ENCODE results near the gene FARS2. TPM values are rescaled to one million over a fixed set of nuclear protein-coding genes. Genes with fewer than 3 reads are reported as not detected.
A peak's percentile ranks its signal among the peaks of the same experiment; 100 is the strongest.
"Not testable (repeated sequence)": the region's sequence is repeated elsewhere in the genome, so short reads cannot be mapped to it uniquely, and the experiment has no call there.

FARS2 gene
- total and polyA plus RNA-seq, 4 donors, result 16.6 to 29.0 (median 21.1) TPM

DNA sequence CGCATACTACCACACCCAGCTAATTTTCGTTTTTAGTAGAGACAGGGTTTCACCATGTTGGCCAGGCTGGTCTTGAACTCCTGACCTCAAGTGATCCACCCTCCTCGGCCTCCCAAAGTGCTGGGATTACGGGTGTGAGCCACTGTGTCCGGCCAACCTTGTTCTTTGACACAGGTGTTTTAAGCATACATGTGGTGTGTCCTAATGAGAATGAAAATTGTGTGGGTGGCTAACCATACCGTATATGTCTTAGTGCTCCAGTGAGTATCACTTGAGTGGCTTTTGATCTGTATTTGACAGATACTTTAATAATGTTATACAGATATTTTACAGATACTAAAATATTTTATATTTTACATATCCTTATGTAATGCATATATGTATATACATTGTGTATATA, 395.4 kb downstream of the FARS2 start:
- H3K4me1 ChIP-seq (ENCODE audit: control insufficient read depth, insufficient read depth, low read length); H3K4me3 ChIP-seq (ENCODE audit: low read depth, low read length); H3K36me3 ChIP-seq (ENCODE audit: control insufficient read depth, insufficient read depth, low read length); H3K27me3 ChIP-seq (ENCODE audit: control insufficient read depth, insufficient read depth, low read length); H3K9me3 ChIP-seq (ENCODE audit: control insufficient read depth, insufficient read depth, low read length); DNase-seq (ENCODE audit: low read depth in 4 of 6, low spot score in 6 of 6); H3K27ac ChIP-seq (ENCODE audit: low read depth, low read length): not testable (repeated sequence)
- WGBS (ENCODE audit: insufficient coverage), result 97% methylated on average over 4 of the region's 6 CpGs

DNA sequence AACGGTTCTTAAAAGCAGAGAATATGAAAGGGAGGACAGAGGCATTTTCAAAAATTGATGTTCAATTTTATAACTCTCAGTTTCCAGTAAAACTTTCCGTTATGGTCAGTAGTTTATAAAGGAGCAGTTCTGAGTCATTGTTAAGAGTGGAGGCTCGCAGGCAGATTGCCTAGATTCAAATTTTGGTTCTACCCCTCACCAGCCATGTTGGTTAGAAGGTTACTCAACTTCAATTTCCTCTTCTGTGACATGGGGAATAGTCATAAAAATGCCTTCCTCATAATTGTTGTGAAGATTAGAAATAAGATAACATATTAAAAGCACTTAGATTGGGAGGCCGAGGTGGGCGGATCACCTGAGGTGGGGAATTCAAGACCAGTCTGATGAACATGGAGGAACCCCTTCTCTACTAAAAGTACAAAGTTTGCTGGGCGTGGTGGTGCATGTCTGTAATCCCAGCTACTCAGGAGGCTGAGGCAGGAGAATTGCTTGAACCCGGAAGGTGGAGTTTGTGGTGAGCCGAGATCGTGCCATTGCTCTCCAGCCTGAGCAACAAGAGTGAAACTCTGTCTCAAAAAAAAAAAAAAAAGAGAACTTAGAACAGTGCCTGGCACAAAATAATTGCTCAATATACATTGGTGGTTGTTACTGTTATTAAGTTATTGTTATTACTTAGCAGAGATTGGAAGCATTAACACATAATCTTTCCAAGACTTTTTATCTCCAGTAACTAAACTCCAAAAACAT, 396.5 kb downstream of the FARS2 start:
- Histone ChIP-seq H3K9me3 (ENCODE audit: control insufficient read depth, insufficient read depth, low read length) (no peaks in the 10 kb centered on the region), H3K4me1 (ENCODE audit: control insufficient read depth, insufficient read depth, low read length) (no peaks in the 10 kb centered on the region), H3K4me3 (ENCODE audit: low read depth, low read length) (no peak overlapping the region), H3K27ac (ENCODE audit: low read depth, low read length) (no peak overlapping the region), H3K36me3 (ENCODE audit: control insufficient read depth, insufficient read depth, low read length) (no peaks in the 10 kb centered on the region), H3K27me3 (ENCODE audit: control insufficient read depth, insufficient read depth, low read length) (no peaks in the 10 kb centered on the region)
- no peak for DNase-seq (ENCODE audit: low read depth in 4 of 6, low spot score in 6 of 6)
- 100% methylated on average over 1 of the region's 9 CpGs for WGBS (ENCODE audit: insufficient coverage)

DNA sequence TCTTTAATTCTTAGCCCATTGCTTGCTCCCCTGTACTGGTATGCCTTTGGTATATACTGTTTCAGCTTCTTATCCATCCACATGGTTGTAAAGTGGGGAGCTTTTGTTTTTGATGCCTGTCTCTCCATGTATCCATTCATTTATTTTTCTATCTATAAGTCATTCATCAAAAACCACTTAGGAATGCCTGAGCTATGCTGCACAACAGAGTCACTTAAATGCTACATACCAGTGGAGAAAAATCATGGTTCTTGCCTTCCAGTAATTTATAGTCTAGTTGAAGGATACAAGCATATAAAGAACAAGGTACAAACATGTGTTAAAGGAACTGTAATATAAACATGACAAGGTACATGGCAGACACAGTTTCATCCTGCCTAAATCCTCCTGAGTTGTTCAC, 398.2 kb downstream of the FARS2 start:
- Histone ChIP-seq H3K27ac (ENCODE audit: low read depth, low read length) (no peak overlapping the region), H3K4me3 (ENCODE audit: low read depth, low read length) (no peak overlapping the region), H3K36me3 (ENCODE audit: control insufficient read depth, insufficient read depth, low read length) (no peaks in the 10 kb centered on the region), H3K9me3 (ENCODE audit: control insufficient read depth, insufficient read depth, low read length) (no peaks in the 10 kb centered on the region), H3K4me1 (ENCODE audit: control insufficient read depth, insufficient read depth, low read length) (peaks cover 11% of the 10 kb centered on the region), H3K27me3 (ENCODE audit: control insufficient read depth, insufficient read depth, low read length) (no peaks in the 10 kb centered on the region)
- DNase-seq (ENCODE audit: low read depth in 4 of 6, low spot score in 6 of 6), result no peak

DNA sequence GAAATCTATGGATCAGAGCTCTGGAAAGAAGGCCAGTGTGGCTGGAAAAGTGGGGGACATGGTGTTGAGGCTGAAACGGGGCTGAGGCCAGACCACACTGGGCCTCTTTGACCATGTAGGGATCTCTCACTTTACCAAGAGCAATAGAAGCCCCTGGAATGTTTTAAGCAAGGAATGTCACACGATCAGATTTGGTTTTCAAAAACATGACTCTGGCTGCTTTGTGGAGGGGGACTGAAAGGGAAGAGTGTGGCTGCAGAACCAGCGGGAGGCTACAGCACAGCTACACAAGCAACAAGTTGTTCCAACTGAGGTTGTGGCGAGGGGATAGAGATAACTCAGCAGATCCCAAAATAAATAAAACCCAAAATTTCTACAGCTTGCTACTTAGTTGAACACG, 399.5 kb downstream of the FARS2 start:
- Histone ChIP-seq H3K4me3 (ENCODE audit: low read depth, low read length) (no peak overlapping the region), H3K4me1 (ENCODE audit: control insufficient read depth, insufficient read depth, low read length) (peaks cover 15% of the 10 kb centered on the region), H3K36me3 (ENCODE audit: control insufficient read depth, insufficient read depth, low read length) (no peaks in the 10 kb centered on the region), H3K27me3 (ENCODE audit: control insufficient read depth, insufficient read depth, low read length) (no peaks in the 10 kb centered on the region), H3K27ac (ENCODE audit: low read depth, low read length) (no peak overlapping the region), H3K9me3 (ENCODE audit: control insufficient read depth, insufficient read depth, low read length) (no peaks in the 10 kb centered on the region)
- 40% methylated on average over 2 of the region's 5 CpGs for WGBS (ENCODE audit: insufficient coverage)
- no peak for DNase-seq (ENCODE audit: low read depth in 4 of 6, low spot score in 6 of 6)

DNA sequence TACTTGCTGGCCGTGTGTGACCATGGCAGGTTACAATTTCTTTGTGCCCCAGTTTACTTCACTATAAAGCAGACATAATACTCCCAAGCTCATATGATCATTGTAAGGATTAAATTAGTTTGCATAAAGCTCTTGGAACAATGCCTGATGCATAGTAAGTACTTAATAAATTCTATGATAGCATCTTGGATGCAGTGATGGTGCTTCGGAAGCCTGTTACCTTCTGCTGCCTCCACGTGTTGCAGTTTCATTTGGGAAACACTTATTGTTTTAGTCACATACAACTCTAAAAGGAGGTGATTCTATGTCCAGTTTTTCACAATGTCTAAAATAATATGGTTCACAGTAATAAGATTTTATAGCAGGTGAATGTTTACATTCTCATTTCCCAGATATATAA, 401.5 kb downstream of the FARS2 start:
- Histone ChIP-seq H3K9me3 (ENCODE audit: control insufficient read depth, insufficient read depth, low read length) (no peaks in the 10 kb centered on the region), H3K4me3 (ENCODE audit: low read depth, low read length) (no peak overlapping the region), H3K27ac (ENCODE audit: low read depth, low read length) (no peak overlapping the region), H3K4me1 (ENCODE audit: control insufficient read depth, insufficient read depth, low read length) (peaks cover 15% of the 10 kb centered on the region), H3K27me3 (ENCODE audit: control insufficient read depth, insufficient read depth, low read length) (no peaks in the 10 kb centered on the region), H3K36me3 (ENCODE audit: control insufficient read depth, insufficient read depth, low read length) (no peaks in the 10 kb centered on the region)
- WGBS (ENCODE audit: insufficient coverage), result no CpG with 5 or more reads among the region's 3 CpGs
- DNase-seq (ENCODE audit: low read depth in 4 of 6, low spot score in 6 of 6), result peak in 2 of 6 donors; percentile 10 to 56

DNA sequence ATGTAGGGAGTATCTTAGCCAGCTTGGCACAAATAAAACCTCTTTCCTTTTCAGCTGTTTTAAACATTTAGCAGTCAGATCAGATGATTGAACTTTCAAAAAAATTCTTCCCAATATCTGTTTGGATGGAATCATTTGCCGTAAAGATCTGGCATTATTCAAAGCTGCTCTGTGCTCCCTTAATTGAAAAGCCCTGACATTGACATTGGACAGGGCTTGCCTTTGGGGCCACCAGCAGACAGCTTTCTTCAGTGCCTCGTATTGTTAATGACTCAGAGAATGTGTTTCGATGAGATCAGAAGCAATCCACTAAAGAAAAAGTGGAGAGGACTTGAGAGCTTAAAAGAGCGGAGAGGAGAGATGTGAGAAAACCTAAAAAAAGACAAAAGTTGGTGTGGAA, 401.9 kb downstream of the FARS2 start:
- 64% methylated on average over 4 of the region's 4 CpGs for WGBS (ENCODE audit: insufficient coverage)
- Histone ChIP-seq H3K27ac (ENCODE audit: low read depth, low read length) (peak overlapping the region; percentile 11), H3K36me3 (ENCODE audit: control insufficient read depth, insufficient read depth, low read length) (no peaks in the 10 kb centered on the region)

DNA sequence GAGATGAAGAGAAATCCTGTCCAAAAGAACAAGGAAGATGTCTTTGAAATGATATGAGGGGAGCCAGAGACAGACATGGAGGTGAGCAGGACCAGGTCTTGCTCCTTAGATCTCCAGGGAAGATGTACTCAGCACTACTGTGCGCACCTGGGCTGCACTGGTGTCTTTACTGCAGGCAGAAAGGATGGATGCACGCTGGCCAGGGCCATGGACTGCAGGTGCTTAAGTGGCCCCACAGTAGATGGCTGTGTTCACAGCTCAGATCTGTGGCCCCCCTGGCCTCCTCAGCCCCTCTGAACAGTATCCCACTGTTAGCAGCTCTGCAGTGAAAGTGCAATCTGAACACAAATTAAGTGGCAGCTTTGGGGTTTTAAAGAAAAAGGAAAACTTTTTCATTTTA, 402.4 kb downstream of the FARS2 start:
- WGBS (ENCODE audit: insufficient coverage), result 80% methylated on average over 2 of the region's 2 CpGs
- H3K4me3 ChIP-seq (ENCODE audit: low read depth, low read length), result no peak overlapping the region
- H3K9me3 ChIP-seq (ENCODE audit: control insufficient read depth, insufficient read depth, low read length), result no peaks in the 10 kb centered on the region
- DNase-seq (ENCODE audit: low read depth in 4 of 6, low spot score in 6 of 6), result peak in 1 of 6 donors; percentile 35
- no peaks in the 10 kb centered on the region for H3K27me3 ChIP-seq (ENCODE audit: control insufficient read depth, insufficient read depth, low read length)
- peak overlapping the region; percentile 11 for H3K27ac ChIP-seq (ENCODE audit: low read depth, low read length)
- no peaks in the 10 kb centered on the region for H3K36me3 ChIP-seq (ENCODE audit: control insufficient read depth, insufficient read depth, low read length)
- H3K4me1 ChIP-seq (ENCODE audit: control insufficient read depth, insufficient read depth, low read length), result peaks cover 15% of the 10 kb centered on the region

More for the DNA sequence above, 401.9 kb downstream of the FARS2 start:
- no peaks in the 10 kb centered on the region for H3K9me3 ChIP-seq (ENCODE audit: control insufficient read depth, insufficient read depth, low read length)
- H3K27me3 ChIP-seq (ENCODE audit: control insufficient read depth, insufficient read depth, low read length), result no peaks in the 10 kb centered on the region
- DNase-seq (ENCODE audit: low read depth in 4 of 6, low spot score in 6 of 6), result peak in 1 of 6 donors; percentile 22
- no peak overlapping the region for H3K4me3 ChIP-seq (ENCODE audit: low read depth, low read length)
- peaks cover 15% of the 10 kb centered on the region for H3K4me1 ChIP-seq (ENCODE audit: control insufficient read depth, insufficient read depth, low read length)

DNA sequence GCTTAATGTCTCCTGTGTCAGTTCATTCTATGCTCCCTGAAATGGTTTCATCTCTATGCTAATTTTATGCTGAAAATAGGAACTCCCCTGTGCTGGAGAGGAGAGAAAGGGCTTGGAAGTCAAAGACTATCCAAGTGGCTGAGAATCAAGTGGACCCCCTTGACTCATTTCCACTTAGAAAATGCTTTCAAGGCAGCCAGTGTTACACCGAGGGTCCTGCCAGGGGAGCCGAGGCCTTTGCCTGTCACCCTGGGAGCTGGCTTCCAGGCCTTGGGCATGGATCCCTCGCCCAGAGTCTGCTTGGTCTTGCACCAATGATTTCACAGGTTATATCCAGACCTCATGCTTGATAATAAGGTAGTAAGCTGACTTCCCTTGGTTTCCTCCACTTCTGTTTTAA, 402.8 kb downstream of the FARS2 start:
- H3K36me3 ChIP-seq (ENCODE audit: control insufficient read depth, insufficient read depth, low read length), result no peaks in the 10 kb centered on the region
- no peak overlapping the region for H3K27ac ChIP-seq (ENCODE audit: low read depth, low read length)
- peaks cover 15% of the 10 kb centered on the region for H3K4me1 ChIP-seq (ENCODE audit: control insufficient read depth, insufficient read depth, low read length)
- no peaks in the 10 kb centered on the region for H3K27me3 ChIP-seq (ENCODE audit: control insufficient read depth, insufficient read depth, low read length)
- 60% methylated on average over 2 of the region's 3 CpGs for WGBS (ENCODE audit: insufficient coverage)
- DNase-seq (ENCODE audit: low read depth in 4 of 6, low spot score in 6 of 6), result peak in 1 of 6 donors; percentile 53
- no peak overlapping the region for H3K4me3 ChIP-seq (ENCODE audit: low read depth, low read length)
- no peaks in the 10 kb centered on the region for H3K9me3 ChIP-seq (ENCODE audit: control insufficient read depth, insufficient read depth, low read length)

DNA sequence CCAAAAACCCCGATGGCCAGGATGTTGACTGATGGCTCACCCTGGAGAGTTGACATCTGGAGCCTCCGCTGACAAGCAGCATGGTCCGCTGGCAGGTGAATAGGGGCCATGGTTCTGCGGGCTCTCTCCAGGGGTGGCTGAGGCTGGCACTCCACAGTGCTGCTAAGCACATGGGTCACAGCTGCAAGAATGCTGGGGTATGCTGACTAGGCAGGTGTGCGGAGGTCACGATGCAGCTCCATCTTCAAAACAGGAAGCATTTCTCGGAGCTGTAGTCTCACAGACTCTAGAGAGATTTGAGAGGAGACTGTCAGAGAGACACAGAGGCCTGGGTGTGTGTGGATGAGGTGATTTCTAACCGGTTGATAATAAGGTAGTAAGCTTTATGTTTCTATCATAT, 403.9 kb downstream of the FARS2 start:
- 64% methylated on average over 6 of the region's 8 CpGs for WGBS (ENCODE audit: insufficient coverage)
- Histone ChIP-seq H3K4me1 (ENCODE audit: control insufficient read depth, insufficient read depth, low read length) (peaks cover 15% of the 10 kb centered on the region), H3K4me3 (ENCODE audit: low read depth, low read length) (no peak overlapping the region), H3K27me3 (ENCODE audit: control insufficient read depth, insufficient read depth, low read length) (no peaks in the 10 kb centered on the region), H3K9me3 (ENCODE audit: control insufficient read depth, insufficient read depth, low read length) (no peaks in the 10 kb centered on the region), H3K36me3 (ENCODE audit: control insufficient read depth, insufficient read depth, low read length) (no peaks in the 10 kb centered on the region), H3K27ac (ENCODE audit: low read depth, low read length) (no peak overlapping the region)
- DNase-seq (ENCODE audit: low read depth in 4 of 6, low spot score in 6 of 6), result no peak

DNA sequence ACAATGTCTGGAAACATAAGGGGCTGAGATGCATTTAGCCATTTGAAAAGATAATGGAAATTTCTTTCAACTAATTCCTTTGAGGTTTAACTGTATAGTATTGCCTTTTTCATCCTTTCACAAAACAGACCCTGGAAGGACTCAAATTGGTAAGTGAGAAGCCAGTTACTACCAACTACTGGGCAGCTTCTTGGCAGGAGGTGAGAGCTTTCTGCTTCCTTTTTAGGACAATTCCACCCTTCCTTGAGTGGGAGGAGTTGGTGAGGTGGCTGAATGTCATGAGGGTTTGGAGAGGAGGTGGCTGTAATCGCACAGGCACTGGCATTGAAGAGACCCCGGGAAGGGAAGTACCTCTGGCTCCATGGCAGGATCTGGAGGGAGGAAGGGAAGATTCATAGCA, 404.4 kb downstream of the FARS2 start:
- peak in 1 of 6 donors; percentile 8 for DNase-seq (ENCODE audit: low read depth in 4 of 6, low spot score in 6 of 6)
- Histone ChIP-seq H3K4me1 (ENCODE audit: control insufficient read depth, insufficient read depth, low read length) (peaks cover 15% of the 10 kb centered on the region), H3K27ac (ENCODE audit: low read depth, low read length) (no peak overlapping the region), H3K27me3 (ENCODE audit: control insufficient read depth, insufficient read depth, low read length) (no peaks in the 10 kb centered on the region), H3K4me3 (ENCODE audit: low read depth, low read length) (no peak overlapping the region), H3K9me3 (ENCODE audit: control insufficient read depth, insufficient read depth, low read length) (no peaks in the 10 kb centered on the region), H3K36me3 (ENCODE audit: control insufficient read depth, insufficient read depth, low read length) (no peaks in the 10 kb centered on the region)
- WGBS (ENCODE audit: insufficient coverage), result 83% methylated on average over 1 of the region's 2 CpGs
